ENCODE data around the gene PDE11A. TPM values are rescaled to one million over a fixed set of nuclear protein-coding genes. Genes with fewer than 3 reads are reported as not detected.

The PDE11A gene
- total RNA-seq, 1 experiment from 2014 or later, result 0.61 TPM

DNA sequence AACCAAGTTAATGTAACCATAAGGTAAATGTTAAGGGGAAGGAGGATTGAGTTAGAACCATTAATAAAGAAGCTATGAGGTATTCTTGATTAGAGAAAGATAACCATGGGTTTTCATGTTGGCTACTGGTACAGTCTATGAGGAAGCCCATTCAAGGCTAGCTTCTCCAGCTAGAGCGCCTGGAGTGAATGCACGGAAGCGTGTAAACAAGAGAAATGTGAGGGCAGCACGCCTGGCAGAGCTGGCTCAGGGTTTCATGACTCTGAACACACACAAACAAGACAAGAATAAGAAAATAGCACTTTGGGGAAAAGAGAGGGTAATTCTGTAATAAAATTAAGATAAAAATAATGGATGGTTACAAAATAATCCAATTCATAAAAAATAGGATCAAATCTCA, 255.3 kb downstream of the PDE11A start:
- H3K79me2 ChIP-seq (ENCODE audit: insufficient read depth, low read length), result no peaks in the 10 kb centered on the region
- no peaks in the 10 kb centered on the region for H3K9me2 ChIP-seq (ENCODE audit: insufficient read depth)
- intact Hi-C loops (cut with micrococcal nuclease), result no loop called here
- TF ChIP-seq TCF7L2 (IDR thresholded peaks at IDR 0.05; ENCODE audit: borderline replicate concordance, extremely low read depth, insufficient read depth, insufficient read length), result no peak
- ATAC-seq (no peak), DNase-seq (ENCODE audit: low read depth, low spot score) (no peak)
- no peak overlapping the region for H2AFZ ChIP-seq (ENCODE audit: low read depth, low read length, poor library complexity, severe bottlenecking)
- H3K4me3 ChIP-seq (replicated peaks in 1 of 2; ENCODE audit: low read depth in 1 of 2, low read length in 2 of 2), result no peak overlapping the region
- no peaks in the 10 kb centered on the region for H3K36me3 ChIP-seq (ENCODE audit: control insufficient read depth in 1 of 2, insufficient read depth in 2 of 2, low read length in 2 of 2)
- H3K9me3 ChIP-seq (ENCODE audit: control insufficient read depth in 1 of 2, insufficient read depth in 1 of 2, low read depth in 1 of 2, low read length in 2 of 2), result no peaks in the 10 kb centered on the region
- CTCF ChIA-PET, result no interaction called here
- no peaks in the 10 kb centered on the region for H3K4me1 ChIP-seq (ENCODE audit: control insufficient read depth in 1 of 2, insufficient read depth in 2 of 2, low read length in 2 of 2)
- H3K27me3 ChIP-seq (ENCODE audit: insufficient read depth, low read length), result no peaks in the 10 kb centered on the region
- H3K9ac ChIP-seq (ENCODE audit: low read length), result no peak overlapping the region
- H4K20me1 ChIP-seq (ENCODE audit: insufficient read depth), result no peaks in the 10 kb centered on the region
- no TSS peak for BruUV-seq (replicated peaks)
- H3K27ac ChIP-seq (ENCODE audit: low read depth, low read length), result no peak overlapping the region
- RAD21 ChIA-PET (ENCODE audit: low non-redundant PET in 1 of 2, low total read pairs in 2 of 2, uncharacterized antibody in 2 of 2, unreplicated experiment in 2 of 2), result no interaction called here
- no peak overlapping the region for H3K4me2 ChIP-seq (ENCODE audit: low read length)
- POLR2A ChIA-PET, result no interaction called here

DNA sequence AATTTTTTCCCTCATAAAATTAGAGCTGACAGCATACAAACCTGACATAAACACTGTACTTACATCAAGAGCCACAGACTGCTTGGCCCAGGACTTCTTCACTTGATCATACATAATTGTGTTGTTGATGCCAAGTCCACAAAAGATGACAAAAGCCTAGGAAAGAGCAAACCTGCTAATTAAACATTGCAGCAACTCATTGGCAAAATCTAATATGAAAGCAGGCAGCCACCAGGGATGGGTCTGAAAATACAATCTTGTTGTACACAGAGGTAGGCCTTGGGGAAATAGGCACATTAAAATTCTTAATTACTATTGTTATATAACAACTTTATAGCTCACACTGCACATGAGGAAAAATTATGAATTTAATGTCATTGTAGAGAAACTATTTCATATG, 255.8 kb downstream of the PDE11A start:
- Histone ChIP-seq H3K79me2 (ENCODE audit: insufficient read depth, low read length) (no peaks in the 10 kb centered on the region), H3K4me2 (ENCODE audit: low read length) (no peak overlapping the region), H3K27me3 (ENCODE audit: insufficient read depth, low read length) (no peaks in the 10 kb centered on the region), H4K20me1 (ENCODE audit: insufficient read depth) (no peaks in the 10 kb centered on the region), H3K4me1 (ENCODE audit: control insufficient read depth in 1 of 2, insufficient read depth in 2 of 2, low read length in 2 of 2) (no peaks in the 10 kb centered on the region), H3K27ac (ENCODE audit: low read depth, low read length) (no peak overlapping the region), H3K9me2 (ENCODE audit: insufficient read depth) (no peaks in the 10 kb centered on the region), H2AFZ (ENCODE audit: low read depth, low read length, poor library complexity, severe bottlenecking) (no peak overlapping the region), H3K9ac (ENCODE audit: low read length) (no peak overlapping the region), H3K9me3 (ENCODE audit: control insufficient read depth in 1 of 2, insufficient read depth in 1 of 2, low read depth in 1 of 2, low read length in 2 of 2) (no peaks in the 10 kb centered on the region), H3K4me3 (replicated peaks in 1 of 2; ENCODE audit: low read depth in 1 of 2, low read length in 2 of 2) (no peak overlapping the region), H3K36me3 (ENCODE audit: control insufficient read depth in 1 of 2, insufficient read depth in 2 of 2, low read length in 2 of 2) (no peaks in the 10 kb centered on the region)
- DNase-seq (ENCODE audit: low read depth, low spot score) (no peak), ATAC-seq (no peak)
- RAD21 ChIA-PET (ENCODE audit: low non-redundant PET in 1 of 2, low total read pairs in 2 of 2, uncharacterized antibody in 2 of 2, unreplicated experiment in 2 of 2), result no interaction called here
- intact Hi-C loops (cut with micrococcal nuclease), result no loop called here
- CTCF ChIA-PET, result no interaction called here
- POLR2A ChIA-PET, result no interaction called here
- no TSS peak for BruUV-seq (replicated peaks)
- no peak for TF ChIP-seq POLR2AphosphoS5 (IDR thresholded peaks at IDR 0.05; ENCODE audit: low read depth, low read length)
- no peak for TF ChIP-seq JUND (IDR thresholded peaks at IDR 0.05)
- no peak for TF ChIP-seq FOSL1 (IDR thresholded peaks at IDR 0.05; ENCODE audit: low read depth)
- TF ChIP-seq, protein P1, sequence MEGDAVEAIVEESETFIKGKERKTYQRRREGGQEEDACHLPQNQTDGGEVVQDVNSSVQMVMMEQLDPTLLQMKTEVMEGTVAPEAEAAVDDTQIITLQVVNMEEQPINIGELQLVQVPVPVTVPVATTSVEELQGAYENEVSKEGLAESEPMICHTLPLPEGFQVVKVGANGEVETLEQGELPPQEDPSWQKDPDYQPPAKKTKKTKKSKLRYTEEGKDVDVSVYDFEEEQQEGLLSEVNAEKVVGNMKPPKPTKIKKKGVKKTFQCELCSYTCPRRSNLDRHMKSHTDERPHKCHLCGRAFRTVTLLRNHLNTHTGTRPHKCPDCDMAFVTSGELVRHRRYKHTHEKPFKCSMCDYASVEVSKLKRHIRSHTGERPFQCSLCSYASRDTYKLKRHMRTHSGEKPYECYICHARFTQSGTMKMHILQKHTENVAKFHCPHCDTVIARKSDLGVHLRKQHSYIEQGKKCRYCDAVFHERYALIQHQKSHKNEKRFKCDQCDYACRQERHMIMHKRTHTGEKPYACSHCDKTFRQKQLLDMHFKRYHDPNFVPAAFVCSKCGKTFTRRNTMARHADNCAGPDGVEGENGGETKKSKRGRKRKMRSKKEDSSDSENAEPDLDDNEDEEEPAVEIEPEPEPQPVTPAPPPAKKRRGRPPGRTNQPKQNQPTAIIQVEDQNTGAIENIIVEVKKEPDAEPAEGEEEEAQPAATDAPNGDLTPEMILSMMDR (IDR thresholded peaks at IDR 0.05 in 2 of 3, conservative IDR thresholded peaks at IDR 0.05 in 1 of 3; ENCODE audit: borderline replicate concordance in 1 of 3, insufficient read depth in 1 of 3, low read depth in 2 of 3, low read length in 2 of 3), result no peak
- TF ChIP-seq, protein P2, sequence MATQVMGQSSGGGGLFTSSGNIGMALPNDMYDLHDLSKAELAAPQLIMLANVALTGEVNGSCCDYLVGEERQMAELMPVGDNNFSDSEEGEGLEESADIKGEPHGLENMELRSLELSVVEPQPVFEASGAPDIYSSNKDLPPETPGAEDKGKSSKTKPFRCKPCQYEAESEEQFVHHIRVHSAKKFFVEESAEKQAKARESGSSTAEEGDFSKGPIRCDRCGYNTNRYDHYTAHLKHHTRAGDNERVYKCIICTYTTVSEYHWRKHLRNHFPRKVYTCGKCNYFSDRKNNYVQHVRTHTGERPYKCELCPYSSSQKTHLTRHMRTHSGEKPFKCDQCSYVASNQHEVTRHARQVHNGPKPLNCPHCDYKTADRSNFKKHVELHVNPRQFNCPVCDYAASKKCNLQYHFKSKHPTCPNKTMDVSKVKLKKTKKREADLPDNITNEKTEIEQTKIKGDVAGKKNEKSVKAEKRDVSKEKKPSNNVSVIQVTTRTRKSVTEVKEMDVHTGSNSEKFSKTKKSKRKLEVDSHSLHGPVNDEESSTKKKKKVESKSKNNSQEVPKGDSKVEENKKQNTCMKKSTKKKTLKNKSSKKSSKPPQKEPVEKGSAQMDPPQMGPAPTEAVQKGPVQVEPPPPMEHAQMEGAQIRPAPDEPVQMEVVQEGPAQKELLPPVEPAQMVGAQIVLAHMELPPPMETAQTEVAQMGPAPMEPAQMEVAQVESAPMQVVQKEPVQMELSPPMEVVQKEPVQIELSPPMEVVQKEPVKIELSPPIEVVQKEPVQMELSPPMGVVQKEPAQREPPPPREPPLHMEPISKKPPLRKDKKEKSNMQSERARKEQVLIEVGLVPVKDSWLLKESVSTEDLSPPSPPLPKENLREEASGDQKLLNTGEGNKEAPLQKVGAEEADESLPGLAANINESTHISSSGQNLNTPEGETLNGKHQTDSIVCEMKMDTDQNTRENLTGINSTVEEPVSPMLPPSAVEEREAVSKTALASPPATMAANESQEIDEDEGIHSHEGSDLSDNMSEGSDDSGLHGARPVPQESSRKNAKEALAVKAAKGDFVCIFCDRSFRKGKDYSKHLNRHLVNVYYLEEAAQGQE (IDR thresholded peaks at IDR 0.05; ENCODE audit: low read depth), result no peak
- TF ChIP-seq EZH2phosphoT487 (IDR thresholded peaks at IDR 0.05; ENCODE audit: borderline replicate concordance), result no peak
- TF ChIP-seq SP1 (IDR thresholded peaks at IDR 0.05; ENCODE audit: low read depth), result no peak
- no peak for TF ChIP-seq YY1 (IDR thresholded peaks at IDR 0.05; ENCODE audit: extremely low read depth, insufficient replicate concordance, low read depth, low read length)
- TF ChIP-seq TCF7L2 (IDR thresholded peaks at IDR 0.05; ENCODE audit: borderline replicate concordance, extremely low read depth, insufficient read depth, insufficient read length), result no peak
